Gastrocnemius medialis (tissue), 4 donors: ENCODE results near the gene SMTN. TPM values are rescaled to one million over a fixed set of nuclear protein-coding genes. Genes with fewer than 3 reads are reported as not detected.

Experiments used
- ATAC-seq, 2 donors: fragments of 150-250 bp; one replicate each; pipeline ENCODE4 v1.9.1; 2016
- DNase-seq, 2 donors: peaks; one replicate each; pipeline ENCODE4 v3.0.0-alpha.2; 2019
- H3K27ac ChIP-seq, 4 donors: fragments of 200-600 bp; sonication (generic); 1 replicate in 1 of 4; 2 replicates in 3 of 4; pipeline ENCODE4 v1.5.1; 2016 to 2018; ENCODE audit warnings: mild to moderate bottlenecking in 2 of 4, moderate library complexity in 1 of 4
- H3K27me3 ChIP-seq, 3 donors: fragments of 200-600 bp; sonication (generic) in 2 of 3; 1 replicate in 1 of 3; 2 replicates in 2 of 3; pipeline versions ENCODE4 v1.5.1 to v1.6.0; 2016 to 2019; ENCODE audit warnings: mild to moderate bottlenecking in 1 of 3, moderate library complexity in 1 of 3
- H3K36me3 ChIP-seq, 2 donors: fragments of 200-600 bp; sonication (generic) in 1 of 2; one replicate each; pipeline ENCODE4 v1.5.1; 2017 to 2018
- H3K4me1 ChIP-seq, 2 donors: fragments of 200-600 bp; sonication (generic) in 1 of 2; one replicate each; pipeline ENCODE4 v1.5.1; 2016 to 2017; ENCODE audit warnings: mild to moderate bottlenecking in 2 of 2
- H3K4me3 ChIP-seq, 4 donors: fragments of 200-600 bp; sonication (generic) in 3 of 4; 1 replicate in 1 of 4; 2 replicates in 3 of 4; pipeline ENCODE4 v1.5.1; 2016 to 2019; ENCODE audit warnings: mild to moderate bottlenecking in 2 of 4
- H3K9me3 ChIP-seq, 3 donors: fragments of 200-600 bp; sonication (generic) in 2 of 3; 1 replicate in 1 of 3; 2 replicates in 2 of 3; pipeline ENCODE4 v1.5.1; 2016 to 2019
- CTCF ChIP-seq, 5 experiments: fragments of 450-650 bp in 3 of 5; fragments of 200-600 bp in 2 of 5; sonication (generic) in 2 of 5; IDR thresholded peaks in 4 of 5; conservative IDR thresholded peaks in 1 of 5; 1 replicate in 4 of 5; 2 replicates in 1 of 5; pipeline ENCODE4 v1.5.1; 2016 to 2019; ENCODE audit warnings: antibody characterized with exemption in 5 of 5, mild to moderate bottlenecking in 3 of 5, moderate library complexity in 3 of 5
- POLR2A ChIP-seq, 2 donors: fragments of 450-650 bp; IDR thresholded peaks; one replicate each; pipeline ENCODE4 v1.6.1; 2017; ENCODE audit warnings: antibody characterized with exemption in 2 of 2, mild to moderate bottlenecking in 2 of 2, moderate library complexity in 2 of 2
- in situ Hi-C, 4 donors: fragments of 200-750 bp; cut with MboI; loops; one replicate each; pipeline versions ENCODE4 v1.15.0 to v1.8.0; 2017; ENCODE audit warnings: low sequenced_read_pairs in 4 of 4
- intact Hi-C: fragments of 100-400 bp; cut with DNase I; formaldehyde crosslinking; loops from one replicate; pipeline ENCODE4 v1.15.1; 2023; ENCODE audit warnings: low total_unique reads
- total RNA-seq, 4 donors: library from RNA; depleted of rRNA; stranded (reverse); fragments of >200 nt; gene quantifications; one replicate each; pipeline versions ENCODE4 v1.1.0 to v1.2.3, GENCODE V29; 2016

SMTN gene
- total RNA-seq, 4 donors from 2014 or later, result 39.5 to 104 (median 45.3) TPM

- in situ Hi-C loops, result loop anchor here (5.0 to 10.0 kb wide), 8 partner anchors 58 to 145 kb away; partner anchors contain the start of genes MORC2 (in 2 of the 4) and TUG1 (in 2 of the 4)
- Histone ChIP-seq H3K4me3 (no peak overlapping the region), H3K27ac (peak overlapping the region; percentile 20 to 63 (median 54)), H3K4me1 (peaks cover 35 to 39% of the 10 kb centered on the region in 2 donors), H3K36me3 (peaks cover 0 to 13% of the 10 kb centered on the region in 2 donors), H3K27me3 (no peaks in the 10 kb centered on the region), H3K9me3 (no peaks in the 10 kb centered on the region)
- ATAC-seq, result peak; percentile 17 to 22
- DNase-seq, result peak; percentile 44 to 62
- TF ChIP-seq CTCF (IDR thresholded peaks at IDR 0.05 in 4 of 5, conservative IDR thresholded peaks at IDR 0.05 in 1 of 5) (peak; percentile 90 to 94 (median 93)), POLR2A (IDR thresholded peaks at IDR 0.05) (no peak)
- intact Hi-C loops, result loop anchor here (1.0 kb wide), 3 partner anchors 18 to 142 kb away; partner anchors contain the start of gene SELENOM
Observed at GRCh38 chr22:31089160-31090100, 8.3 kb downstream of the SMTN start.

- Histone ChIP-seq H3K9me3 (no peaks in the 10 kb centered on the region), H3K36me3 (peaks cover 0 to 20% of the 10 kb centered on the region in 2 donors), H3K27me3 (no peaks in the 10 kb centered on the region), H3K27ac (peak overlapping the region in 2 of 4 donors; percentile 9 to 13), H3K4me1 (peaks cover 40 to 45% of the 10 kb centered on the region in 2 donors), H3K4me3 (no peak overlapping the region)
- TF ChIP-seq POLR2A (IDR thresholded peaks at IDR 0.05) (no peak), CTCF (IDR thresholded peaks at IDR 0.05 in 4 of 5, conservative IDR thresholded peaks at IDR 0.05 in 1 of 5) (no peak)
- no peak for ATAC-seq
- no peak for DNase-seq
- intact Hi-C loops, result no loop called here
- in situ Hi-C loops, result loop anchor here in 2 of 4 donors (5.0 to 10.0 kb wide), 3 partner anchors 57 to 144 kb away; no protein-coding TSS in a partner anchor
Observed at GRCh38 chr22:31090217-31091085, 9.3 kb downstream of the SMTN start.

GRCh38 chr22:31091106-31091975 is 10.2 kb downstream of the SMTN start:
- H3K27ac ChIP-seq, result peak overlapping the region in 2 of 4 donors; percentile 93 to 95
- peaks cover 33 to 54% of the 10 kb centered on the region in 2 donors for H3K4me1 ChIP-seq
- in situ Hi-C loops, result loop anchor here in 2 of 4 donors (5.0 to 10.0 kb wide), 3 partner anchors 56 to 143 kb away; no protein-coding TSS in a partner anchor

More at GRCh38 chr22:31091106-31091975, 10.2 kb downstream of the SMTN start:
- TF ChIP-seq POLR2A (IDR thresholded peaks at IDR 0.05) (no peak), CTCF (IDR thresholded peaks at IDR 0.05 in 4 of 5, conservative IDR thresholded peaks at IDR 0.05 in 1 of 5) (no peak)
- H3K27me3 ChIP-seq, result no peaks in the 10 kb centered on the region
- no peaks in the 10 kb centered on the region for H3K9me3 ChIP-seq
- intact Hi-C loops, result no loop called here
- H3K4me3 ChIP-seq, result no peak overlapping the region
- peaks cover 0 to 28% of the 10 kb centered on the region in 2 donors for H3K36me3 ChIP-seq
- no peak for ATAC-seq
- DNase-seq, result peak in 1 of 2 donors; percentile 14
